B cell (primary cell): Measurements from ENCODE around the gene PUS10. TPM values are rescaled to one million over a fixed set of nuclear protein-coding genes. Genes with fewer than 3 reads are reported as not detected.

Experiments used
- ATAC-seq: fragments of 200-7000 bp; cut with Tn5 transposase; one replicate; pipeline ENCODE4 v1.10.0; 2021; ENCODE audit warnings: low read depth, mild to moderate bottlenecking, moderate number of reproducible peaks, moderate library complexity
- CTCF ChIA-PET: fragments of 350-600 bp; sonication (Branson Sonifier 250); formaldehyde crosslinking; loops from one replicate; lab custom pipeline; 2021; ENCODE audit warnings: antibody characterized with exemption, inconsistent platforms; lab: Charles Lee
- POLR2A ChIA-PET: fragments of 350-600 bp; sonication (Branson Sonifier 250); formaldehyde crosslinking; loops from one replicate; lab custom pipeline; 2021; ENCODE audit warnings: antibody characterized with exemption; lab: Charles Lee
- DNase-seq: peaks from one replicate; pipeline ENCODE4 v3.0.0; 2013
- H2AFZ ChIP-seq: 2 replicates; pipeline ENCODE4 v1.6.1; 2012; ENCODE audit warnings: mild to moderate bottlenecking, low read depth, low read length; ENCODE audit not compliant: insufficient read depth, poor library complexity, severe bottlenecking
- H3K27ac ChIP-seq, 2 donors: 1 replicate in 1 of 2; 2 replicates in 1 of 2; pipeline ENCODE4 v1.5.1; 2012 to 2013; ENCODE audit warnings: low read length in 2 of 2, mild to moderate bottlenecking in 2 of 2, moderate library complexity in 1 of 2
- H3K27me3 ChIP-seq, 4 experiments: fragments of 200-600 bp in 1 of 4; sonication (generic) in 1 of 4; replicated peaks in 1 of 4; 1 replicate in 2 of 4; 2 replicates in 2 of 4; pipeline versions ENCODE4 v1.6.1 to v1.7.0; 2013 to 2016; ENCODE audit warnings: low read length in 3 of 4, mild to moderate bottlenecking in 2 of 4, mixed read lengths in 1 of 4, moderate library complexity in 1 of 4; ENCODE audit not compliant: insufficient read depth in 4 of 4, control insufficient read depth in 3 of 4; ENCODE audit errors: control extremely low read depth in 1 of 4
- H3K36me3 ChIP-seq, 2 experiments: replicated peaks in 1 of 2; 1 replicate in 1 of 2; 2 replicates in 1 of 2; pipeline versions ENCODE4 v1.6.1 to v1.7.1; 2013; ENCODE audit warnings: low read length in 1 of 2; ENCODE audit not compliant: insufficient read depth in 2 of 2, control insufficient read depth in 1 of 2; ENCODE audit errors: control extremely low read depth in 1 of 2, extremely low read depth in 1 of 2
- H3K4me1 ChIP-seq, 2 donors: fragments of 200-600 bp in 1 of 2; sonication (generic) in 1 of 2; 1 replicate in 1 of 2; 2 replicates in 1 of 2; pipeline versions ENCODE4 v1.5.1 to v1.6.1; 2013 to 2017; ENCODE audit warnings: low read length in 2 of 2; ENCODE audit not compliant: control insufficient read depth in 2 of 2, insufficient read depth in 2 of 2
- H3K4me2 ChIP-seq: replicated peaks from 2 replicates; pipeline ENCODE3; 2012; ENCODE audit warnings: mild to moderate bottlenecking, low read depth, low read length; ENCODE audit not compliant: poor library complexity, severe bottlenecking
- H3K4me3 ChIP-seq, 5 experiments: fragments of 200-600 bp in 1 of 5; sonication (generic) in 1 of 5; 1 replicate in 3 of 5; 2 replicates in 2 of 5; pipeline versions ENCODE4 v1.5.1 to v1.7.0; 2011 to 2016; ENCODE audit warnings: low read length in 4 of 5, mild to moderate bottlenecking in 4 of 5, low read depth in 2 of 5, control low read depth in 1 of 5, moderate library complexity in 1 of 5; ENCODE audit not compliant: insufficient read depth in 1 of 5; ENCODE audit errors: control extremely low read depth in 1 of 5, extremely low read depth in 1 of 5
- H3K79me2 ChIP-seq: fragments of 200-600 bp; sonication (generic); one replicate; pipeline ENCODE4 v1.6.0; 2016; ENCODE audit warnings: low read length; ENCODE audit not compliant: control insufficient read depth, insufficient read depth
- H3K9ac ChIP-seq: fragments of 200-600 bp; sonication (generic); 2 replicates; pipeline ENCODE4 v1.6.1; 2017; ENCODE audit warnings: mild to moderate bottlenecking, low read length, moderate library complexity
- H3K9me3 ChIP-seq, 3 donors: one replicate each; pipeline versions ENCODE4 v1.6.1 to v1.7.1; 2013; ENCODE audit warnings: low read length in 2 of 3; ENCODE audit not compliant: control insufficient read depth in 2 of 3, insufficient read depth in 1 of 3; ENCODE audit errors: control extremely low read depth in 1 of 3
- H4K20me1 ChIP-seq: 2 replicates; pipeline ENCODE4 v1.6.0; 2012; ENCODE audit warnings: mild to moderate bottlenecking, low read length; ENCODE audit not compliant: insufficient read depth, control insufficient read depth, poor library complexity, severe bottlenecking
- H3K27ac Mint-ChIP-seq: one replicate; pipeline ENCODE4 v1.8.0; 2021; ENCODE audit warnings: mixed read lengths
- H3K27me3 Mint-ChIP-seq: one replicate; pipeline ENCODE4 v1.8.0; 2021; ENCODE audit warnings: mixed read lengths
- H3K4me1 Mint-ChIP-seq: one replicate; pipeline ENCODE4 v1.8.0; 2021; ENCODE audit warnings: mixed read lengths
- H3K4me3 Mint-ChIP-seq: one replicate; pipeline ENCODE4 v1.8.0; 2021; ENCODE audit warnings: mixed read lengths
- H3K9me3 Mint-ChIP-seq: one replicate; pipeline ENCODE4 v1.8.0; 2022; ENCODE audit warnings: mixed read lengths; ENCODE audit not compliant: insufficient read depth
- EZH2 ChIP-seq: IDR thresholded peaks from 2 replicates; pipeline ENCODE4 v1.6.1; 2012; ENCODE audit warnings: borderline replicate concordance, low read depth, mild to moderate bottlenecking, moderate library complexity, low read length; ENCODE audit not compliant: insufficient read depth, poor library complexity, severe bottlenecking
- WGBS: methylation state at CpG from one replicate; pipeline ENCODE4 v1.1.5; 2013; ENCODE audit warnings: missing lambda C conversion rate; ENCODE audit not compliant: insufficient coverage; 5-methylcytosine and 5-hydroxymethylcytosine counted together
- intact Hi-C: fragments of 100-400 bp; cut with micrococcal nuclease; formaldehyde crosslinking; loops from one replicate; pipeline ENCODE4 v1.10.0; 2022
- polyA plus RNA-seq: library from polyadenylated mRNA; depleted of rRNA; stranded (reverse); fragments of >200 nt; gene quantifications from 2 replicates; pipeline ENCODE4 v1.2.3, GENCODE V29; 2012
- total RNA-seq, 2 donors: library from RNA; stranded (reverse); fragments of 120-200 nt in 1 of 2; gene quantifications; 1 replicate in 1 of 2; 2 replicates in 1 of 2; pipeline versions ENCODE4 v1.2.3 to v1.2.4, GENCODE V29; 2013 to 2022
- TF ChIP-seq, protein P1 (sequence below): fragments of 200-600 bp; IDR thresholded peaks from one replicate; pipeline ENCODE4 v1.8.0; 2022; ENCODE audit warnings: antibody characterized with exemption, mild to moderate bottlenecking

Gene PUS10
- total and polyA plus RNA-seq, 2 donors (not counting 1 experiment from before 2014, with no cell fraction given) = 3.2 to 7.1 TPM

GRCh38 chr2:61065714-61066709 lies 48.0 kb upstream of the PUS10 start, which contains the start of gene SANBR:
SANBR (plus strand) TSS chr2:61065871; CDS start chr2:61070351, 4,480 bp downstream.
- H3K27ac ChIP-seq = peak within 1 kb of the TSS in 1 of 2 donors; percentile 24
- H3K4me2 ChIP-seq = peak within 1 kb of the TSS; percentile 78
- POLR2A ChIA-PET = interaction anchor here (0.5 to 1.2 kb wide), 3 partner anchors 10 to 269 kb away, joined by 3 read pairs; no protein-coding TSS in a partner anchor

More at GRCh38 chr2:61065714-61066709, 48.0 kb upstream of the PUS10 start, which contains the start of gene SANBR:
- Mint-ChIP-seq H3K4me3 (peak within 1 kb of the TSS; percentile 96), H3K27ac (peak within 1 kb of the TSS; percentile 89), H3K4me1 (peaks cover 13% of the 10 kb centered on the region), H3K9me3 (no peaks in the 10 kb centered on the region), H3K27me3 (no peaks in the 10 kb centered on the region)
- no peaks in the 10 kb centered on the region for H3K27me3 ChIP-seq
- peaks cover 12 to 17% of the 10 kb centered on the region in 2 donors for H3K4me1 ChIP-seq
- peak within 1 kb of the TSS; percentile 98 for H2AFZ ChIP-seq
- H3K36me3 ChIP-seq = no peaks in the 10 kb centered on the region
- no peaks in the 10 kb centered on the region for H3K9me3 ChIP-seq
- ATAC-seq (peak; percentile 98), DNase-seq (peak; percentile 89)
- intact Hi-C loops = loop anchor here (1.0 to 5.0 kb wide), 6 partner anchors 49 to 471 kb away; partner anchors contain the start of genes PAPOLG, PEX13 and XPO1
- H3K4me3 ChIP-seq = peak within 1 kb of the TSS; percentile 45 to 81 (median 70)
- no peaks in the 10 kb centered on the region for H3K79me2 ChIP-seq
- CTCF ChIA-PET = interaction anchor here (1.0 to 1.3 kb wide), 2 partner anchors 36 to 358 kb away, joined by 3 read pairs; no protein-coding TSS in a partner anchor
- TF ChIP-seq, protein P1, sequence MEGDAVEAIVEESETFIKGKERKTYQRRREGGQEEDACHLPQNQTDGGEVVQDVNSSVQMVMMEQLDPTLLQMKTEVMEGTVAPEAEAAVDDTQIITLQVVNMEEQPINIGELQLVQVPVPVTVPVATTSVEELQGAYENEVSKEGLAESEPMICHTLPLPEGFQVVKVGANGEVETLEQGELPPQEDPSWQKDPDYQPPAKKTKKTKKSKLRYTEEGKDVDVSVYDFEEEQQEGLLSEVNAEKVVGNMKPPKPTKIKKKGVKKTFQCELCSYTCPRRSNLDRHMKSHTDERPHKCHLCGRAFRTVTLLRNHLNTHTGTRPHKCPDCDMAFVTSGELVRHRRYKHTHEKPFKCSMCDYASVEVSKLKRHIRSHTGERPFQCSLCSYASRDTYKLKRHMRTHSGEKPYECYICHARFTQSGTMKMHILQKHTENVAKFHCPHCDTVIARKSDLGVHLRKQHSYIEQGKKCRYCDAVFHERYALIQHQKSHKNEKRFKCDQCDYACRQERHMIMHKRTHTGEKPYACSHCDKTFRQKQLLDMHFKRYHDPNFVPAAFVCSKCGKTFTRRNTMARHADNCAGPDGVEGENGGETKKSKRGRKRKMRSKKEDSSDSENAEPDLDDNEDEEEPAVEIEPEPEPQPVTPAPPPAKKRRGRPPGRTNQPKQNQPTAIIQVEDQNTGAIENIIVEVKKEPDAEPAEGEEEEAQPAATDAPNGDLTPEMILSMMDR = no peak
- TF ChIP-seq EZH2 = no peak
- under 1% methylated on average over 110 of the region's 112 CpGs for WGBS
- peak within 1 kb of the TSS; percentile 76 for H3K9ac ChIP-seq
- no peaks in the 10 kb centered on the region for H4K20me1 ChIP-seq
